Activated gamma-delta T cell (primary cell): ENCODE results near the gene FXYD3.
"Not testable (repeated sequence)": the region's sequence is repeated elsewhere in the genome, so short reads cannot be mapped to it uniquely, and the experiment has no call there.

ENCODE experiments used
- DNase-seq: peaks from one replicate; lab custom pipeline; 2025; lab: John Stamatoyannopoulos, UW

Gene FXYD3

DNA sequence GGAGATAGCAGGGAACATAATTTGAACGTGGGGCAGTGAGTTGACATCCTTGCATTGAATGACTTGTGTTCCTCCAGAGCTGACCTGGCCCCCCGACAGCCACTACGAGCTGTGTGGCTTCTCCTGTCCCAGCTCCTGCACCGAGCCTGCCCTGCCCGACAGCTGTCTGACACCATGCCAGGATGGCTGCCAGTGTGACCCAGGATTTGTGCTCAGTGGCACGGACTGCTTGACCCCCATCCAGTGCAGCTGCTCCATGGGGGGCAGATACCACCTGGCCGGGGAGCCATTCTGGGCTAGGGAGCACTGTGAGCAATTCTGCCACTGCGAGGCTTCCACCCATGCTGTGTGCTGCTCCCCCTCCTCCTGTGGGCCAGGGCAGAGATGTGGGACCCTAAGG, 29.2 kb upstream of the FXYD3 start:
- no peak for DNase-seq

DNA sequence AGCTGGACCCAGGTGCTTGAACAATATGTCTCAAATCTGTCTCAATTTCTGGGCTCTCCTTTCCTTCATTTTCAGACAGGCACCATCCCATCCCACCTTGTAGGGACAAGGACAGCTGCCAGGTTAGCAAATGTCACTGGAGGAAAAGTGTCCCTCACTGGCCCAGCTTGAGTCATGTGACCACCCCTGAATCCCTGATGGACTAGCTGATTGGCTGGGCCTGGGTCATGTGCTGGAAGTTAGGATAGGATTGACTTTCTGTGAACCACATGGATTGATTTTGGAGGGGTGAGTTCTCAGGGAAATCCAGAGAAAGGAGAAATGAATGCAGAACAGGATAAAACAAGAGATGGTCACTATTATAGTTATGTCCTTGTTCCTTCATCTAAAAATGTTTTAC, 28.2 kb upstream of the FXYD3 start:
- no peak for DNase-seq

- no peak for DNase-seq
These were observed 27.3 kb upstream of the FXYD3 start for GRCh38 chr19:35088131-35088913.

- no peak for DNase-seq
These were observed 26.1 kb upstream of the FXYD3 start for GRCh38 chr19:35089554-35089953.

DNA sequence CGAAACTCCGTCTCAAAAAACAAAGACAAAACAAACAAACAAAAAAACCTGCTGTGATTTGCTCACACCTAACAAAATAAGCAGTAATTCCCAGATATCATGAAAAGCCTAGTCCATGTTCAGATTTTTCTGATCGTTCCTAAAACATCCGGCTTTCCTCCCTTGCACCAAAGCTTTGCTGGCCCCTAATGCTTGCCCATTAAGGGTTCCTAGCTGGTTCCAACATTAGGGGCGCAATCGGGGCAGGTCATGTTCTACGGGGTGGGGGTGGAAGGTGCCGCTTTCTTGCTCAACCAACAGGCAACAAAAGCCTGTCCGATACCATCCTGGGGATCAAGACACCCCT, 25.5 kb upstream of the FXYD3 start:
- no peak for DNase-seq

- DNase-seq: no peak
These were observed 25.0 kb upstream of the FXYD3 start for GRCh38 chr19:35090506-35091214.

DNA sequence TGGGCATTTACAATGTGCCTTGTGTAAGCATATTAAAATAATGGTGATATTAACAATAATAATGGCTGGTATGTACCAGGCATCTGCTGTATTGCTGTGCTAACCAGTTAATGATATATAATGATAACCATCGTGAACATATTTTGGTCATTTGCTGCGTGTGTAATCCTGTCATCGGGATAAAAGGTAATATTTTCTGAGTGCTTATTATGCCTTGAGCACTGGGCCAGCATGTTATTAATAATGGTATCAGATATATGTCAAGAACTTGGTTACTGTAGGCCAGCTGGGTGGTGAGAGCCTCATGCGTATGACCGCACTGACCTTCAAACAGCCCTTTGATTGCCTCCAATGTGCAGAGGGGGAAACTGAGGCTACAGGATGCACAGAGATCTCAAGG, 22.2 kb upstream of the FXYD3 start:
- DNase-seq: no peak

- DNase-seq: no peak
These were observed 21.5 kb upstream of the FXYD3 start for GRCh38 chr19:35093941-35094647.

- DNase-seq: no peak
These were observed 21.0 kb upstream of the FXYD3 start for GRCh38 chr19:35094656-35095055.

DNA sequence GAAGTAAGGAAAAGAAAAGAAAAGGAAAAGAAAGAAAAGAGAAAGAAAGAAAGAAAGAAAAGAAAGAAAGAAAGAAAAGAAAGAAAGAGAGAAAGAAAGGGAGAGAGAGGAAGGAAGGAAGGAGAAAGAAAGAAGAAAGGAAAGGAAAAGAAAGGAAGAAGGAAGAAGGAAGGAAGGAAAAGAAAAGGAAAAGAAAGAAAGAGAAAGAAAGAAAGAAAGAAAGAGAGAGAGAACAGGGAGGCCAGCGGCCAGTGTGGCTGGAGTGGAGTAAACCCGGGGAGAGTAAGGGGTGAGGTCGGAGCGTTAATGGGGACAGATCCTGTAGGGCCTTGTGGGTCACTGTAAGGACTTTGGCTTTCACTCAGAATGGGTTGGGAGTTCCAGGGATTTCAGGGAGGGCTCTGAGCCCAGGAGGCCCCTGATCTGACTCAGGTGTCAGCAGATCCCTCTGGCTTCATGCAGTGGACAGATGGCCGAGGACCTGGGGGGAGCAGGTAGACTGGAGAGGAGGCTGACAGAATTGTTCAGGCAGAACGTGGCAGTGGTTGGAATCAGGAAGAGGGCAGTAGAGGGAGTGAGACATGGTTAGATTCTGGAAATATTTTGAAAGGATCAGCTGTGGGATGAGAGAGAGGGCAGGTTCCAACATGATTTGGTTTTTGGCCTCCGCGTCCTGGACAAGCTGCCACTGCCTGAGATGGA, 19.8 kb upstream of the FXYD3 start:
- no peak for DNase-seq

GRCh38 chr19:35098413-35099049, 17.1 kb upstream of the FXYD3 start:
- DNase-seq: no peak

DNA sequence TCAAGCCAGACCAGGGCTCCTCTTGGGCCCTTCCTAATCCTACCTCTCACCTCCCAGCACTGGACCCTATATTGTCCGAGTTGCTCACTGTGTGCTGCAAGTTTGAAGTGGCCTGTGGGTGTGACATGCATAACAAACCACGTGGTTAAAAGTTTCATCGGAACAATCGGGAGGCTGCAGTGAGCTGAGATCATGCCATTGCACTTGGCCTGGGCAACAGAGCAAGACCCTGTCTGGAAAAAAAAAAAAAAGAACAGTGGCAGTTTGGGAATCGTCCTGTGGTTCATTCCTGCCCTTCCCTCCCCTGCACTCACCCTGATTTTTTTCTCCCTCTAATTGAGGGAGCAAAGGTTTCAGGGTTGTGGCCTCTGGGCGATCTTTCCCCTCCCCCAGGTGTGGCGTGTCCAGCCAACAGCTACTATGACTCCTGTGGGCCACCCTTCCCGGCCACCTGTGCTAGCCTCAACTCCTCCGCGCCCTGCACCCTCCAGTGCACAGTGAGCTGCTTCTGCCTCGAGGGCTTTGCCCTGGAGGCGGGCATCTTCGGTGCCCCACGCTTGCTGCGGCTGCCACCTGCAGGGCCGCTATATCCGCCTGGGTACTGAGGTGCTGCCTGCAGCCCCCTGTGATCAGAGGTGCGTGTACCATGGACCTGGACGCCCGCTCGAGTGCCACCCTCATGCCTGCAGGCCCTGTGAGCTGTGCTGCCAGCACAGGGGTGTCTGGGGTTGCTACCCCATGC, 16.3 kb upstream of the FXYD3 start:
- no peak for DNase-seq

DNA sequence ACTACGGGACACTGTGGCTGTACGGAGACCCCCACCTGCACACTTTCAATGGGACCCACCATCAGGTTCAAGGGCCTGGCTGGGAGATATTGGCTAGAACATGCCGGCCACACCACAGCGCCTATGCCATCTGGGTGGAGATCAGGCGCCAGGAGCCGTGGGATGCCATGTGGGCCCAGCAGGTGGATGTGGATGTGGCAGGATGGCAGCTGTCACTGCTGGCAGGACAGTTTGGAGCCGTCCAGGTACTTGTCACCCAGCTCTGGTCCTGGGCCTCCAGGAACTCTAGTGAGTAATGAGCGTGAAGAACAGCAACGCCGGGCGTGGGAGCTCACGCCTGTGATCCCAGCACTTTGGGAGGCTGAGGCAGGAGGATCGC, 15.7 kb upstream of the FXYD3 start:
- no peak for DNase-seq

GRCh38 chr19:35100588-35101533, 14.8 kb upstream of the FXYD3 start:
- no peak for DNase-seq

DNA sequence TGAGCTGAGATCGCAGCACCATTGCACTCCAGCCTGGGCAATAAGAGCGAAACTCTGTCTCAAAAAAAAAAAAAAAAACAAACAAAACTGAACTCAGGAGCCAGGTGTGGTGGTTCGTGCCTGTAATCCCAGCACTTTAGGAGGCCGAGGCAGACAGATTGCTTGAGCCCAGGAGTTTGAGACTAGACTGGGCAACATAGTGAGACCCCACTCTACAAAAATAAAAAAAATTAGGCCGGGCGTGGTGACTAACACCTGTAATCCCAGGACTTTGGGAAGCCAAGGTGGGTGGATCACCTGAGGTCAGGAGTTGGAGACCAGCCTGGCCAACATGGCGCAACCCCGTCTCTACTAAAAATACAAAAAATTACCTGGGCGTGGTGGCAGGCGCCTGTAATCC, 13.7 kb upstream of the FXYD3 start:
- not testable (repeated sequence) for DNase-seq

DNA sequence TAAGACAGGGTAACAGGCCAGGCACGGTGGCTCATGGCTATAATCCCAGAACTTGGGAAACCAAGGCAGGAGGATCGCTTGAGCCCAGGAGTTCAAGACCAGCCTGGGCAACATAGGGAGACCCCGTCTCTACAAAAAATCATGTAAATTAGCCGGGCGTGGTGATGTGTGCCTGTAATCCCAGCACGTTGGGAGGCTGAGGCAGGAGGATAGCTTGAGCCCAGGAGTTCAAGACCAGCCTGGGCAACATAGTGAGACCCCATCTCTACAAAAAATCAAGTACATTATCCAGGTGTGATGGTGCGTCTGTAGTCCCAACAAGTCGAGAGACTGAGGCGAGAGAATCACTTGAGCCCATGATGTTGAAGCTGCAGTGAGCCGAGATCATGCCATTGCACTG, 12.0 kb upstream of the FXYD3 start:
- not testable (repeated sequence) for DNase-seq

DNA sequence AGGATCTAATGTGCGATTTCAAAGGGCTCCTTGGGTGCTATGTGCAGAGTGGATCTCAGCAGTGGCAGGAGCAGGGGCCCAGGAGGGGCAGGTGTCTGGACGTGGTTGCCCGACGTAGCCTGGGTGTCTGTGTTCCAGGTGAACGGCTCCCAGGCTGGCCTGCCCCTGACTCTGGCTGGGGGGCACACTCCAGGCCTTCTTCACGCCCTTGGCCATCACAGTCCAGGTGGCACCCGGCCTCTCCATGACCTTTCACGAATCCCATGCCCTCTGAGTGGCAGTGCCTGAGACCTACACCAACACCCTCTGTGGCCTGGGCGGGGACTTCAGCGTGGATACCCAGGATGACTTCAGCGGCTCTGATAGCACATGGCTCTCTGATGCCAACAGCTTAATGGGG, 11.3 kb upstream of the FXYD3 start:
- DNase-seq: no peak

DNA sequence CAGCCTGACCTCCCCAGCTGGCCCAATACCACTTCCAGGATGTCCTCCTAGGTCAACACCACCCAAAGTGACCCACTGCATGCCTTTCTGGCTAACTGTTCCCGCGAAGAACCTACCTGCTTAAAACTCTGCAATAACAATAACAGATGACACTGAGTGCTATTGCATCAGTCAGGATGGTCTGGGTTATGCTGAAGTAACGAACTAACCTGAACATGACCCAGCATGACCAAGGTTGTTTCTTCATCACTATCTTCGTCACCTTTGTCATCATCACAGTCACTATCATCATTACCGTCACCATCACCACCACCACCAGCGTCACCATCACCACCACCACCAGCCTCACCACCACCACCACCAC, 10.6 kb upstream of the FXYD3 start:
- DNase-seq: no peak

- DNase-seq: no peak
These were observed 10.0 kb upstream of the FXYD3 start for GRCh38 chr19:35105411-35106290.
